Posterior cingulate gyrus (tissue), 11 donors: ENCODE measurements around the gene NTF3.

Source experiments
- DNase-seq, 10 donors: peaks; one replicate each; pipeline versions ENCODE4 v3.0.0 to v3.0.0-alpha.2; 2020 to 2021; ENCODE audit warnings: mixed read lengths in 3 of 10
- intact Hi-C: fragments of 100-400 bp; cut with DNase I; formaldehyde crosslinking; loops from one replicate; pipeline ENCODE4 v1.15.1; 2023

NTF3 gene

DNA sequence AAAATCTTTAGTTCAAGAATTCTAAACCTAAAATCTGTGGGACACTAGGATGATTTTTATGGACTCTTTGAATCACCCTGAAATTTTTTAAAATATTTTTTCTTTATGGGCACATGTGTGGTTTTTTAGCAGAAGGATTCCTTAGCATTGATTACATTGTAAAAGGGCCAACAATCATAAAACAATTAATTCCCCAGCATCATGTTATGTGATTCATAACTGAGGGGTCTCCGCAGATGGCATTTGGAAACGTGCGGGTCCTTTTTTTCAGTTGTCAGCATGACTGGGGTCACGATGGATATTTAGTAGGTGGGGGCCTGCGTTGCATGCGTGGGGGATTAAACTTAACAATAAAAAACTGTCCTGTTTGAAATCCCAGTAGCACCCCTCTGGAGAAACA is 52.5 kb downstream of the NTF3 start:
- intact Hi-C loops = no loop called here
- DNase-seq = peak in 1 of 10 donors; percentile 4

DNA sequence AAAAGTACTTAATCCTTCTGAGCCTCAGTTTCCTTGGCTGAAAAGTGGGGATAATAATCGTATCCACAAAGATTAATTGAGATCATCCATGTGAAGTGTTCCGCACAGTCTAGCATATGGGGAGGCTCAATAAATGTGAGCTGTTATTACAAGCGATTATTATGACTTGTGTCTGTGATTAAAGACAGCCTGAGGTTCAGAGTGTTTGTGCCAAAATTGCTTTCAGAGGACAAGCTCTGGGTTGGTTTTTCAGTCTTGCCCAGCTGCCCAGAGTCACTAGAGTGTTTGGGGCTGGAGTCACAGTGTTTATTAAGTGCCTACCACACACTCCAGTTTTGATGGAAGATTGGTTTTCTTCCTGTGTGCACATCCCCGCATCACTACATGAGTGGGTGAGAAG is 53.5 kb downstream of the NTF3 start:
- no peak for DNase-seq
- intact Hi-C loops = no loop called here

DNA sequence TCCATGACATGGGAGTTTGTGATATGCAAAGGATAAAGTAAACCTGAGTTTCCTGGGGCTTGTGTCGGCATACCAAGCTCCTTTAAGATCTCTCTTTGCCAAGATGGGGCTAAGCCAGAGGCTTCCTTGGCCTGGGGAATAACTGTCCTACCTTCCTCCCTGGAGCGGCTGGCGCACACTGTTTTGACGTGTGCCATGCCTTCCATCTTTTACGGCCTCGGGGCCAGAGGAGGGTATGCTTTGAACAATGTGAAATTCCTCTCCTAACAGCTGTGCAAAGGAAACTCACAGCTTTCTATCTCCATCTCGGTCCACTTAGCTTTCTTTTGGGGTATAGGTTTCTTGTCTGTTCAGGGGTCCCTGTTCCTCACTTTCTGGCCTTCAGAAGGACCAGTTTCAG is 55.2 kb downstream of the NTF3 start:
- DNase-seq = no peak
- intact Hi-C loops = no loop called here

DNA sequence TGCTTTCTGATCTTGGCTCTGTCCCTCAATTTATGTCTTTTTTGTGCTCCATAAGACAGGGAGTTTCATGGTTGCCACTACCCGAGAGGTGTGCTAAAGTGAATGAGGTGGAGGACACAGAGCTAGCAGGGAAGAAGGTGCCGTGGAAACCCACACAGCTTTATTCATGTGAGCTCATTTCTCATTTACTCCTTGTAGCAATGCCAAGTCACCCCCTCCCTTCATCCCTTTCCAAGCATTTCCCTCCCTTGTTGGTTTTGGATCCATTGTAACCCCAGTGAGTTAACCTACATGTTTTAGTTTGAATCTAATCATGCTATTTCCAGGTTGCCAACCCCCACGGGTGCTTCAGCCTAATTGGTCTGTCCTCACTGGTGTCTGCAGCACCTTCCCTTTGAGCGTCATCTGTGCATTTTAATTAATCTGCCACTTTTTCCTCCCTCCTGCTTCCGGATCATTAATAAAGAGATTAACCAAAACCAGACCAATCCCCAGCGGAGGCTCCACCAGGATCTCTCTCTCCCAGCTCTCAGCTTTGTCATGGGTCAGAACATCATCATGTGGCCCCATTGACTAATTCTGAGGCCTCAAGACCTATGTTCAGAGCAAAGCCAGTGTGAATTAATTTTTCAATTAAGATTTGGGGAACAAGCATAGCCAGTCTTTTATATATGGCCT is 56.2 kb downstream of the NTF3 start:
- intact Hi-C loops = no loop called here
- no peak for DNase-seq

- no peak for DNase-seq
- intact Hi-C loops = no loop called here
Observed at GRCh38 chr12:5488626-5488955, 56.7 kb downstream of the NTF3 start.

DNA sequence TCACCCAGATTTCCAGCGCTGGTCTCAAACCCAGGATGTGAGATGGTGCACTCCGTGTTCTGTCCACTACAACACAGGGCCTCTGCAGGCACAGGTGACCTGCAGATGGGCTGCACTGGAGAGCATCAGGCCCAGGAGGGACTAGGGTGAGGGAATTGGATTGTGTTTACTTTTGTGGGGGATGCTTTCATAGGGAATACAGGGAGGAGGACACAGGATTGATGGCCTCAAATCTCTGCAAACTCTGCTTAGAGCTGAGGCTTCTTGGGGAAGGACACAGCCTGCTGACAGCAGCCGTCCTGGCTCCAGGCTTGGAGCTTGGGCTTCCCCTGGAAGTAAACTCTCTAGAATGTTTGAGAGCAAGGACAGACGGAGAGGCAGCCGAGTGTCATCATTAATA is 57.1 kb downstream of the NTF3 start:
- no peak for DNase-seq
- intact Hi-C loops = no loop called here

- no peak for DNase-seq
- intact Hi-C loops = no loop called here
Observed at GRCh38 chr12:5489760-5490406, 58.0 kb downstream of the NTF3 start.

GRCh38 chr12:5492562-5492961 is 60.7 kb downstream of the NTF3 start:
- intact Hi-C loops = no loop called here
- DNase-seq = no peak

- intact Hi-C loops = no loop called here
- DNase-seq = no peak
Observed at GRCh38 chr12:5493018-5493417, 61.1 kb downstream of the NTF3 start.

GRCh38 chr12:5494343-5494742 is 62.4 kb downstream of the NTF3 start:
- intact Hi-C loops = no loop called here
- DNase-seq = no peak

DNA sequence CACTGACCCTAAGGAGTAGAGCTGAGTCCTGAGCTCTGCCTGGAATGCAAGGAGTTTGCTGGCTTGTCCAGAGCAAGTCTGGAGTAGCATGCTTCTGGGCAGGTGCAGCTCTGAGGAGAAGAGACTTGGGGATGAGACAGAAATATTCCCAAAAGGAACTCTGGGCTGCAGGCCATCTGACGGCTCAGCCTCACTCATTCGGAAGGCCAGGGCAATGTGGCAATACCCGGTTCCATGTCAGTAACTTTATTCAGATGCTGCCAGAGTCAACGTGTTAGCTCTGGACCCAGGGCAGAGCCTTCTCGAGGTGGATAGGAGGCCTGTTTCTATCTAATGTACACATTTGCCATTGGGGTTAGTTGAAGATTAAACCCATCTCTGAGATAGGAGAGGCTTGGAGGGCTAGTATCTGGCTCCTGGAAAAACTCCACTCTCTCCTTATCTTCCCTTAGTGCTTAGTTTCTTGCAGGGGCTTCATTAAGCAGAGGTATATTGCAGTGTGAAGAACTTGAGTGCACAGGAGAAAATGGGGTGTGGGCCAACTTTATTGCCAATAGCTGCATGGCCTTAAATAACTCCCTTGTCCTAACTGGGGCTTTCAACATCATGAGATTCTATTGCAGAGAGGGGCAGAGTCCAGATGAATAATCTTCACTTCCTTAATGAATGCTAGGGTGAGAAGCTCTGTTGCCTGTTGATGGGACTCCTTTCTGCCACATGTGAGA is 65.6 kb downstream of the NTF3 start:
- intact Hi-C loops = no loop called here
- DNase-seq = no peak

DNA sequence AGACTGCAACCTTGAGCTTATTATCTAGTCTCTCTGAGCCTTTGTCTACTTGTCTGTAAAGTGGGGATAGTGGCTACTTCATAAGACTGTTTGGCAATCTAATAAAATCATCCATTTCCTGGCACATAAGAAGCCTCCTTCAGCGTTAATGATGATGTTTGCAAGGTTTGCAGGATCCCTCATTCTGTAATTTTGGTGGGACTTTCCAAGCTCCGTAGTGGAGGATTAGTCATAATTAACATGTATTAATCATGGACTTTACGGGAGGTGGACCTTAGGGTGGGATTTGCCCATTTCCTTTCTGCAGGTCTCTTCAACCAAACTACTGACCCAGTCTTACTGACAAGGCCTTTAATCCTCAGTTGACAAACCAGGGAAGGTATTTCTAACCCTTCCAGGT is 66.2 kb downstream of the NTF3 start:
- intact Hi-C loops = no loop called here
- no peak for DNase-seq

DNA sequence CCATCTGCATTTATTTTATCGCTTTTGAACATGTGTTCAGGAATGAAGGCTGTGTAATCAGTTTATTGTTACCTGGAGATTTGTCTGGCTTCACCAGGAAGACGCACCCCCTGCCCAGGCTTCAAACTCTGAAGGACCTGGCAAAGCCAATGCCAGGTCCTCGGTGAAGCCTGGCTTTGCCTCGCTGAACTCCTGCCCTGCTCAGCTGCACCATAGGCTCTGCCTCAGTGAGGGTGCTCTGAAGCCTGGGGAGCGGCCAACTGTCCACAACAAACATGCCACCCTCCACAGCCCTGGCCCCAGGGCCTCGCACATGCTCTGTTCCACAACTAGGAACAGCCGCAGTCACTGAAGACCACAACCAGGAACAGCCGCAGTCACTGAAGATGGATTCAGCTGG is 66.9 kb downstream of the NTF3 start:
- intact Hi-C loops = no loop called here
- DNase-seq = no peak

DNA sequence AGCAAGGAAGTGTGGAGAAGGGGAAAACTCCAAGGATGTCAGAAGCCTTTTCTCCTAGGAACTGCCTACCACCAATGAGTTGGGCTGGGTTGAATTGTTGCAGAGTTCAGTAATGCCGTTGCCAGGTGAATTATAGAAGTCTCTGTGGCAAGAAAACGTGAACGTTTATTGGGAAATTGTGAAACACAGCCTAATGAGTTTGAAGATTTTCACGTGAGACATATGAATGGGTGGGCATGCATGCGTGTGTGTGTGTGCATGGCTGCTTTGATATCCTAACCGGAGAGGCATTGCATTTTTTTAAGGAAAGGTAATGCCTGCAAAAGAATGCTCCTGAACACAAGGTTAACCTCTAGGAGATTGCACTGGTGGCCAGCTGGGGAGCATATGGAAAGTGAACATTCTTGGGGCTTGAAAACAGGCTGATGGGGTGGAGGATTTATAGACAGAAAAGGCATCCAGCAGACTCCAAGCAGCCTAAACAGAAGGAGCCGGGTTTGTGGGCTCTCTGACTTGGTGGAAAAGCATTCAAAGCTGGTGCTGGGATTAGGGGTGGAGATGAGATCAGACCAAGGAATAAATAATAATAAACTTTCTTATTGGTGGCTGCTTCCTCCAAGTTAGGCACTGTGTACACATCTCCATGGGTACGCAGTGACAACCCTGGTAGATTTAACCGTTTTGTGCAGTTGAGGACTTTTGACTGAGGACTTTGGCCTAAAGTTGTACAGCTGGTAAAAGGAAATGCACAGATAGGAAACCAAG is 67.8 kb downstream of the NTF3 start:
- no peak for DNase-seq
- intact Hi-C loops = no loop called here

- no peak for DNase-seq
- intact Hi-C loops = no loop called here
Observed at GRCh38 chr12:5500331-5500659, 68.4 kb downstream of the NTF3 start.

DNA sequence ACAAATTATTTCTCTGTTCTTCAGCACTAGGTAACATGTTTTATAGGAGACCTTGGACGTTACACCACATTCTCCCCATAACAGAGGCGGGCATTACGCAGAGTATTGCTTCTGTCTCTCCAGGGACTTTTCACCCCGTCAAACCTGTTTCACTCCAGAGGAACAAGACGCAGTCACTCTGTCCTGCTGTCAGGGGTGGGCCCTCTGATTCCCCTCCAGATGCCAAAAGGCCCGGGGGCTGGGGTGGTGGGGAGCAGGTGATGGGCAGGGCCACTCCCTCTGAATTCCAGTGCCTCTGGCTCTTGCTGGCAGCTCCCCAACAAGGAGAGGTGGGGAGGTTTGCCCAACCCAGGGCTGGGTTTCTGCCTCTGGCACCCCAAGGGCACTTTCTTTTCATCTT is 71.9 kb downstream of the NTF3 start:
- intact Hi-C loops = no loop called here
- no peak for DNase-seq

- intact Hi-C loops = no loop called here
Observed at GRCh38 chr12:5505116-5505515, 73.2 kb downstream of the NTF3 start.

DNA sequence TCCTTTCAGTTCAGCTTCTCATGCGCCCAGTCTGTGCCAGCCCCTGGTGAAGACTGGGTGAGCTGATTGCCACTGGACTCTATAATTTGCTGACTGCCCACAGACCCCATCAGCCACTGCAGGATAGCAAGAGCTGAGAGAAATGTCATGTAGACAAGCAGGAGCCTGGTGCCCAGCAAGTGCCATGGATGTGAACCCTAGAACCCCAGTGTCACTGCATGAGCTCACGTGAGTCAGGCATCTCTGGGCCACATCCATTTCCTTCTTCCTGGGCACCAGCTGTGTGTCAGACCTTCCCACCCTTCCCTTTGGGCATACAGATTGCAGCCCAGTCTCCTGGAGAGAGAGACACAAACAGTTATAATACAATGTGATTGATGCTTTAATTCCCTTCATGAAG is 73.8 kb downstream of the NTF3 start:
- intact Hi-C loops = no loop called here

More at GRCh38 chr12:5505116-5505515, 73.2 kb downstream of the NTF3 start:
- no peak for DNase-seq

GRCh38 chr12:5506295-5506694 is 74.4 kb downstream of the NTF3 start:
- DNase-seq = no peak
- intact Hi-C loops = no loop called here

More for the DNA sequence above, 73.8 kb downstream of the NTF3 start:
- no peak for DNase-seq

GRCh38 chr12:5506821-5507231 is 74.9 kb downstream of the NTF3 start:
- no peak for DNase-seq

GRCh38 chr12:5507401-5507935 is 75.6 kb downstream of the NTF3 start:
- intact Hi-C loops = no loop called here
- no peak for DNase-seq

More at GRCh38 chr12:5506821-5507231, 74.9 kb downstream of the NTF3 start:
- intact Hi-C loops = no loop called here
